NCI-H460 (cell line): ENCODE data around the gene C10orf95. TPM values are rescaled to one million over a fixed set of nuclear protein-coding genes. Genes with fewer than 3 reads are reported as not detected.

Experiments
- DNase-seq: peaks from one replicate; pipeline ENCODE4 v3.0.0-alpha.2; 2016; ENCODE audit warnings: low read depth; ENCODE audit errors: extremely low read depth
- total RNA-seq: library from RNA; depleted of rRNA; stranded (reverse); fragments of >200 nt; shearing (Covaris generic); gene quantifications from 2 replicates; pipeline ENCODE4 v1.2.3, GENCODE V29; 2014

Gene C10orf95
- total RNA-seq, 1 experiment from 2014 or later: 0.37 TPM

- DNase-seq: peak; percentile 48
Observed at GRCh38 chr10:102419269-102420180, 31.8 kb downstream of the C10orf95 start.

DNA sequence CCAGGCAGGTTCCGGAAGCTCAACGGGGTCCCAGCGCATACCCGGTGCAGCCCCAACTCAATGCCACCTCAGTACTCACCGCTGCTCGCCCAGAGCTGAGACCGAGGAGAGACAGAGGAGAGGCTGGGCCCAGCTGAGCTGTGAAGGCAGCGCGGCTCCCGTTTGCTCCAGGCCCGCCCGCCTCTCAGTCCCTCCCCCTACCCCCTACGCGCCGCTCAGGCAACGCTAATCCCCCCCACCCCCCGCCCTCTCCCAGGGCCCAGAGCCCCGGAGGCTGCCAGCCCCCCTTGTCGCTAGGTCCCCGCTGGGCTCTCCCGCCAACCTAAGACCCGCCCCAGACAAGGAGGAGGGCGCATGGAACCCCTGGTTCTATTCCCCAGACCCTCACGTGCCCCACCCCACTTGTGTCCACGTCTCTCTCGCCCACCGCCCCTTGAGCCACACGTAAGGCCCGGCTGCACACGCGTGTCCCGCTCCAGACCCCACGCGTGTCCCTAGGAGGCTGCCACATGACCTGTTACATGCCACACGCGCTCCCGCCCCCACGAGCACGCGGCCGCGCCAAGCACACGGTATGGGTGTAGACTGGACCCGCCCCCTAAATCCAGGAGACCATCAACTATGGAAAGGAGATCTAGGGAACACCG, 32.6 kb downstream of the C10orf95 start, which contains the start of gene PSD:
TSS of gene PSD (minus strand) at position 164 of the 647 bp plus-strand sequence. CDS start 1,747 bp downstream, outside the sequence.
- no peak for DNase-seq

DNA sequence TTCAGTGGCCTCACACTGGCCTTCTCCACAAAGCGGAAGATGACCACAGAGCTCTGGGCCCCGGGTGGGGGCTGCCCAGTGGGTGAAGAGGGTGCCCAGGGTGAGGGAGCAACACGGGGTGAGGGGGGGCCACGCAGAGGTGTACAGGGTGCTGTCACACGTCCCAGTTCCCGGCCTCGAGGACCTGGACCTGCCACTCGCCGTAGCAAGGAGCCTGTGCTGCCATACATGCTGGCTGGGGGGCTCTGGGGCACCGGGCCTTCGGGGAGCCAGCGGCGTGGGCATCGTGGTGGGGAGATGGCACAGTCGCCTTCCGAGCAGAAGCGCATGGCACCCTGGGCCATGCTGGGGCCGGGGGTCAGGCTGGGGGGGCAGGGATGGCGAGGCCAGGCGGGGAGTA, 34.6 kb downstream of the C10orf95 start:
- no peak for DNase-seq

DNA sequence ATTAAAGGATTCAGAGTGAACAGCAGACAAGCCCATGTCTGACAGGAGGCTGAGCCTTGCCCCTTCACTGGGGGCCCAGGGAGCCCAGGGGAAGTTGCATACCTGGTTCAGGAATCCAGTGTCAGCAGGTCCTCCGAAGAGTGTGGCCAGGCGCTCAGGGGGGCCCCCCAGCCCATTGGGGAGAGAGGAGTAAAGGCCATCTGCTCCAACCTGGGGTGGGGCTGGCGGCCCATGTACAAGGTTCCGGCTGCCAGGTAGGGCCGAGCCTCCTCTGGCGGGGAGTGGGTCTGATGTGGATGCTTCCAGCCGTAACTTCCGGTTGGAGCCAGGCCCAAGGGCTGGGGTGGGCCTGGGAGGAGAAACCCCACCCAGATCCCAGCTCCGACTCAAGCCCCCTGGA, 35.1 kb downstream of the C10orf95 start:
- DNase-seq: no peak

GRCh38 chr10:102414749-102415148, 36.6 kb downstream of the C10orf95 start:
- DNase-seq: no peak

DNA sequence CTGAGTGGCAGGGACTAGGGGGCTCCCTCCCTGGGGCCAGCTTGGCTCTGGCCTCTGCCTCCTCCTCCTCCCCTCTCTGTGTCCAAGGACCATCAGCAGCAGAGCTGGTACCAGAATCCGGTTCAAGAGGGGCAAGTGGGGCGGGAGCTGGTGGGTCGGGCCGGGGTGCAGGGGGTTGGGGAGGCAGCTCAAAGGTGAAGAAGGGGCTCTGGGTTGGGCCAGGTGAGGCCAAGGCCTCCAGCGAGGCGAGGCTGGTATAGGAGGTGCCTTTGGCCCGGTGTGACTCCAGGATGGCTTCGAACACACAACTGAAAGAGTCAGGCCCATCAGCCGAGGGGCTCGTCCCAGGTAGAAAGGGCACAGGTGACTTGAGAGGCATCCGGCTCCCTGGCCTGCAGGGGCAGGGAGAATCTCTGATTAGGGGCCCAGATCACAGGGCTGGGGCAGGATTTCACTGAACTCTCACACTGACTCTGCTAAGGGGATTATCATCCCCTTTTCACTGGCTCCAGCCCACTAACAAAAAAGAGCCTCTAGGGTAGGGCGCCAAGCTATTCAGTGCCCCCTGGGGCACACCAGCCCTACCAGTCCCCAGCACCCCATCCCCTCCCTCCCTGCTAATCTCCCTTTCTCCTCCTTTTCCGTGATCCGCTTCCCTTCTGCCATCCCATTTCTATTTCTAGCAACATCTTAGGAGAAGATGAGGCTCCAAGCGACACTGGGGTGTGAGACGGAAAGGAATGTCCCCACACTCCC, 37.4 kb downstream of the C10orf95 start:
- no peak for DNase-seq

GRCh38 chr10:102413053-102413705, 38.2 kb downstream of the C10orf95 start:
- DNase-seq: no peak

GRCh38 chr10:102412293-102412692, 39.0 kb downstream of the C10orf95 start:
- no peak for DNase-seq

DNA sequence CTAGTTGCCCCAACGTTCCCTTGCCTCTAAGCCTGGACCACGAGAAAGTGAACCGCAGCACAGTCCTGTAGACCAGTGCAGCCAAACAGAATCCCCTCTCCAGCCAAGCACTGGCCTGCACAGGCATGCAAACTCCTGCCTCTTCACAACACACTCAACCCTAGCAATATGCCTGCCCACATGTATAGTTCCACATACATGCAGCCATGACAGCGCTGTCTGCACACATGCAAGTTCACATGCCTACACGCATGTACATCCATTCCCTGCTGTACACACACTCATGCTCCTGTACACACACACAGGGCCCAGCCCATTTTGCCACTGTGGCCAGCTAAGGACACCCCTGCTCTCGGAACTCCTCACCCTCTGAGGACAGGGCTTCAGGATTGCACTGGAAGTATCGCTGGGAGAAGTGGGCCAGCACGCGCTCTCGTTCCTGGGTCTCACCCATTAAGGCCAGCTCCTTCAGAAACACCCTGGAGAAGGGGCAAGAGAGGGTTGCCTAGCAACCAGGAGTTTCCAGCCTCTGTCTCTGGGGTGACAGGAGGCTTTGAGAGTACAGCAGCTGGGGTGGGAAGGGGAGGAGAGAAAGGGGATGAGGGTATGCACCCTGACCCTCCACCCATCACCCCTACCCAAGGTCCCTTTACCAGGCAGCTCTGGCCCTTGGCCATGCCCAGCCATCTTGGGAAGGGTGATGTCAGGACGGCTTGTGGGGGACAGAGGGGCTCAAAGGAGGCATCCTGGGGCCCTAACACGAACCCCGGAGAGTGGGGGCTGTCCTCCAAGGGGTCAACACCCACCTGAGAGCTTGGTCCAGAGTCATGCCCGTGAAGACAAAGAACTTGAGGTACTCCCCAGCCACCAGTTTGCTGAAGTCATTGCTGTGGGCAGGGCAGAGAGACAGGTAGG, 39.7 kb downstream of the C10orf95 start:
- no peak for DNase-seq

DNA sequence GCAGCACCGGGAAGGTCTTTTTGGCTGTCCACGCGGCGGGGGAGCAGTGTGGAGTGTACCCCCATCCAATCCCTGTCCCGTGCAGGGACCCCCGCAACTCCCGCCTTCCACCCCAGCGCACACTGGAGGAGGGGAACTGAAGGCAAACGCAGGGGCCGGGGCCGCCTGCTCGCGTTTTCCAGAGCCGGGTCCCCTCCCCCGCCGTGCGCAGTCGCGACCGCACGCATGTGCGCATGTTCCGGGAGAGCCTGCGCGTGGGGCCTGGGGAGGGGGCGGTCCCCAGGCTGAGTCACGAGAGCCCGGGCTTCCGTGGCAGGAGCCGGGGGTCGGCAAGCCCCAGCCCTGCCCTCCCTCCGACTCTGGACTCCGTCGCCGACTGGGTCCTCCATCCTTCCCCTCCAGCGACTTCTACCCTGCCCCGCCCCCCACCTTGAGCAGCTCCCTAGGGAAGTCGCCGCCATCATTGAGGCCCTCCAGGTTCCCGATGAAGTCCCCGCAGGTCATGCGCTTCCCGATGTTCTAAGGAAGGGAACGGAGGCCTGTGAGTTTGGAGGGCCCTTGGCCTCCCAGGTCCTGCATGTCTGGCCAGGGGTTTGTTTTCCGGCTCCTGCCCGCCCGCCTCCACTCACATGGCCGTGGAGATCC, 40.8 kb downstream of the C10orf95 start:
- DNase-seq: no peak

GRCh38 chr10:102409604-102410428, 41.5 kb downstream of the C10orf95 start:
- DNase-seq: no peak

DNA sequence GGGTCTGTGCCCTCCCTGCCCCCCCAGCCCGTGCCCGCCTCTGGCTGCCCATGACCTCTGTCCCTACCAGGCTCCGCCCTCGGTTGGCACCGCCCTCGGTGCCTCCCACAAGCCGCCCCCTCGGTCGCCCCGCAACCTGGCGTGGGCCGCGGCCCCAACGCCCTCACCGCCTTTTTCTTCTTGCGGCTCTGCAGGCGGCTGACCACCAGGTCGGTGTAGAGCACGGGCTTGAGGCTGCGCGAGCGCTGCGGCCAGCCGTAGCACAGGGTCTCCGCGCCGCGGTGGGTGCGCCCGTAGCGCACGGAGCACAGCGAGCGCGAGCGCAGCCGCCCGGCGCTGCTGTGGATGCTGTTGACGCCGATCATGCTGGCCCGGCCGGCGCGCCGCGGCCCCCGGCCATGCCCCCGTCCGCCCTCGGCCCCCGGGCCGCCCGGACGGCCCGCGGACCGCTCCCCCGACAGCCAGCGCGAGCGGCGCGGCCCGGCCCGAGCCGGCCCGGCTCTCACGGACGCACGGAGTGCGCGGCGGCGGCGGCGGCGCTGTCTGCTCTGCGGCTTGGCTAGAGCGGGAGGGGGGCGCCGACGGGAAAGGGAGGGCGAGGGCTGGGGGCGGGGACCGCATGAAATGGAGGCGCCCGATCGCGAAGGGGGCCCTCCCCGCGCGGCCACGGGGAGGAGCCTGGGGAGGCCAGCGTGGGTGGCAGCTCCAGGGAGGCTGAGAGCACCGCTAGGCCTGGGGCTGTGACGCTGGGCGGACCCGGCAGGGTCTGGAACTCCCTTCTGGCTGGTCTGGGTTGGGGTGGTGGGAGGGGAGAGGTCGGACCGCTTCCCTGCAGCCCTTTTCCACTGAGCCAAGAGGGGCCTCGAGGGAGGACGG, 42.4 kb downstream of the C10orf95 start:
- DNase-seq: no peak

DNA sequence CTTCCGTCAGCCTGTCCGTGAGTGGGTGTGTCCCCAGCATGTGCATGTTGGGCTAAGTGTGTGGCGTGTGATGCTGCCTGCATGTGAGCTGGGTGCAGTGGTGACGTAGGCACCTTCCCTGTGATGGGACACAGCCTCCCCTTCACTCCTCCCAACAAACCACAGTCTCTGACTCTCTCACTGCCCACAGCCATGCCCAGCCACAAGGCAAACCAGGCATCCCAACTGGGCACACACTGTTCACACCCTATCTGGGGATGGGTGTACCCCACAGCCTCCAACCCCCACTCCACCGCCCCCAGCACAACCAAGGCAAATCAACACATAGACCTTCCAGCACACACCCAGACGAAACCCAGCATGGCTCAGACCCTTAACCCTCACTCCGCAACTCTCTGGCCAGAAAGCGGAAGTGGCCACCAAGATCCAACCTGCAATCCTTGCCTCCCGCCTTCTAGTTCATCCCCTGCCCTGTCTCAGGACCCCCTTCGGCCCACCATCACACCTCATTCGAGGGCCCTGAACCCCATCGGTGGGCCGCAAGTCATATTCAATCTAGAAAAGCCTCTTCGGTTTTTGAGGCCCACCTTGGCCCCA, 43.1 kb downstream of the C10orf95 start:
- DNase-seq: no peak

DNA sequence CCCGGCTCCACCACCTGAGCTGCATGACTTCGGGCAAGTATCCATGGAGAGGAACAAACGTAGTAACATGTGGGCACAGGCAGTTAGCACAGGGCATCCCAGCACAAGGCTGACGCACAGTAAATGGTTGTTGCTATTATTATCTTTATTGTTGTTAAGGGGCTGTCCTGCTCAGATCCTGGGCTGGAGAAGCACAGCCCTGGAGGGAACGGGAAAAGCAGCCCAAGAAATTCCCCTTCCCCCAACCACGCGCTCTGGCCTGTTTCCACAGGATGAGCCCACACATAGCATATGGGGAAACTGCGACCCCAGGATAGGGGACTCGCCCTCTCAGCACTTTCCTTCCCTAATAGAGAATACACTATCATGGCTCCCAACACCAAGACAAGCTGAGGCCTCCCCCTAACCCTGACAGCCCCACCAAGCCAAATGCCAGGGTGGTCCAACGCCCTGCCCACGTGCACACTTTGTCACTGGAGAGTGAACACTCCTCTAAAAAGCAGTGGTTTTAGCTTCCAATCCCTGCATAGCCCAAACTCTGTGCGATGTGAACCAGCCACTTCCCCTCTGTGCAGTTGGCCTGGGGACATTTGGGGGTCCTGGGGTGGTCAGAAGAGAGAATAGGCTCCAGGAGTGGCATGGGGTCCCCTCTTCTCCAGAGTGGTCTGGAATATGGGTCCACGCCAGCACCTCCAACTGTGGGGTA, 43.8 kb downstream of the C10orf95 start:
- DNase-seq: no peak

- no peak for DNase-seq
Observed at GRCh38 chr10:102406815-102407214, 44.5 kb downstream of the C10orf95 start.

DNA sequence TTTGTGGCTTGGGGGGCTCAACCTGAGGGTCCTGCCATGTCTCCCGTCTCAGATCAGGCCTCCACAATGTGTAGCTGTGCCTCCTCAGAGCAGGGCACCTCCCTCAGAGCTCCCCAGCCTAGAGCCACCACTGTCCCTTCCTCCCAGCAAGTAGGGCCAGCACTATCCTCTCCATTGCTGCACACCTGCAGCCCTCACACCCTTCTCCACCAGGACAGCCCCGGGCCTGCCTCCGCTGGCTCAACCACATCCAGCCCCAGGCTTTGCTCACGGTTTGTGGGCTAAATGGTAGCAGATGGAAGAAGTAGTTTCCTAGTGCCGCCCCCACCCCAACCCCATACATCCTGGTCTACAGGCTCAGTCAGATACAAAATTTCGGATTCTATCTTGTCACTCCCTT, 45.7 kb downstream of the C10orf95 start:
- no peak for DNase-seq
